HG02970 (cell line): ENCODE results near the gene ENC1.

Experiments used
- ATAC-seq: cut with Tn5 transposase; IDR thresholded peaks from one replicate; pipeline ENCODE4 v1.9.1; 2021; ENCODE audit warnings: mild to moderate bottlenecking, moderate library complexity, moderate number of reproducible peaks; ENCODE audit not compliant: unreplicated experiment, low FRiP score

ENC1 gene

DNA sequence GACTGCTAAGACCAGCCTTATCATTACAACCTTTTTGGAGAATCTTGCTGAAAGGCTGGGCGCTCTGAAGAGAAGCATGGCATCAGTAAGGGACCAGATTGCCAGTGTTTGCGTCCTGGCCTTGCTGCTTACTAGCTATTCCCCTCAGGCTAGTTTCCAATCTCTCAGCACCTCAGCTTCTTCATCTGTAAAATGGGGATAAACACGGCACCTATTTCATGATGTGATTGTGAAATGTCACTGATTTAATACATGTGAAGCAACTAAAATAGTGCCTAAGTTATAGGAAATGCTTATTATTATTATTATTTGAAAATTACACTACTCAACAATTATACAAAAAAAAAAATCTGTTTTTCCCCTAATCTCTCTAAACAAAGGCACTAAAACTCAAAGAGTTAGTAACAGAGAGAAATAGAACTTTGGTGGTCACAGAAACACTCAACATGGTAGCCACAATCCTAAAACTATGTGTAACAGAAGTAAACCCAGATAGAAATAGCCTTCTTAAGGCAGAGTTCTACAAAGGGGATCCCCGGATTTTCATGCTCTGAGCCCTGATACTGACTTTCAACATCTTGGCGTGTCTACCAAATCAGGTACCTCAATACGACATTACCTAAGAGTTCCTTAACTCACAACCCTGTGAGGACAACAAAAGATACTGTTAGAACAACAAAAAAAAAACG, 62.0 kb downstream of the ENC1 start:
- ATAC-seq, result no peak
